Neural cell (in vitro differentiated cells): ENCODE data around the gene SERINC2. TPM values are rescaled to one million over a fixed set of nuclear protein-coding genes. Genes with fewer than 3 reads are reported as not detected.

Experiments used
- H2AFZ ChIP-seq: fragments of 200-600, 300-800 bp; sonication (generic), shearing (Covaris generic); 2 replicates; pipeline ENCODE4 v1.6.0; 2014; ENCODE audit warnings: low read depth, mild to moderate bottlenecking, antibody characterized with exemption, low read length, moderate library complexity
- H3F3A ChIP-seq: fragments of 200-600 bp; shearing (Covaris generic); 2 replicates; pipeline ENCODE4 v1.6.1; 2016; ENCODE audit warnings: mild to moderate bottlenecking, moderate library complexity, mixed read lengths, antibody characterized with exemption, low read length; ENCODE audit not compliant: insufficient read depth, poor library complexity, severe bottlenecking
- H3K27ac ChIP-seq: fragments of 200-600, 300-800 bp; sonication (generic), shearing (Covaris generic); 2 replicates; pipeline ENCODE4 v1.5.1; 2014; ENCODE audit warnings: mild to moderate bottlenecking, low read length, moderate library complexity
- H3K27me3 ChIP-seq: fragments of 300-800, 200-600 bp; sonication (generic), shearing (Covaris generic); 2 replicates; pipeline ENCODE4 v1.6.0; 2014; ENCODE audit warnings: mild to moderate bottlenecking, low read depth, low read length, moderate library complexity; ENCODE audit not compliant: insufficient read depth
- H3K36me3 ChIP-seq: fragments of 300-800, 200-600 bp; sonication (generic), shearing (Covaris generic); 2 replicates; pipeline ENCODE4 v1.5.1; 2014; ENCODE audit warnings: mild to moderate bottlenecking, antibody characterized with exemption, low read length, moderate library complexity; ENCODE audit not compliant: insufficient read depth
- H3K4me2 ChIP-seq: fragments of 300-800, 200-600 bp; sonication (generic), shearing (Covaris generic); 2 replicates; pipeline ENCODE4 v1.6.0; 2014; ENCODE audit warnings: mild to moderate bottlenecking, low read length
- H3K4me3 ChIP-seq: fragments of 300-800, 200-600 bp; sonication (generic), shearing (Covaris generic); 2 replicates; pipeline ENCODE4 v1.5.1; 2014; ENCODE audit warnings: mild to moderate bottlenecking, low read length, moderate library complexity
- H3K79me2 ChIP-seq: fragments of 200-600 bp; shearing (Covaris generic); replicated peaks from 2 replicates; pipeline ENCODE4 v1.6.0; 2014; ENCODE audit warnings: mild to moderate bottlenecking, low read length, moderate library complexity; ENCODE audit not compliant: insufficient read depth
- H3K9ac ChIP-seq: fragments of 300-800, 200-600 bp; sonication (generic), shearing (Covaris generic); 2 replicates; pipeline ENCODE4 v1.6.1; 2016; ENCODE audit warnings: mild to moderate bottlenecking, low read length, mixed read lengths
- H3K9me2 ChIP-seq: fragments of 200-600 bp; shearing (Covaris generic); 2 replicates; pipeline ENCODE4 v1.6.1; 2016; ENCODE audit warnings: mild to moderate bottlenecking, low read length, mixed read lengths; ENCODE audit not compliant: insufficient read depth
- H3K9me3 ChIP-seq: fragments of 200-600, 300-800 bp; sonication (generic), shearing (Covaris generic); 2 replicates; pipeline ENCODE4 v1.6.1; 2016; ENCODE audit warnings: mild to moderate bottlenecking, mixed run types, low read length, moderate library complexity, mixed read lengths
- H4K20me1 ChIP-seq: fragments of 200-600 bp; shearing (Covaris generic); 2 replicates; pipeline ENCODE4 v1.6.1; 2016; ENCODE audit warnings: mild to moderate bottlenecking, mixed run types; ENCODE audit not compliant: insufficient read depth
- EP300 ChIP-seq: fragments of 450-650 bp; conservative IDR thresholded peaks from 2 replicates; pipeline ENCODE4 v1.6.1; 2014; ENCODE audit warnings: antibody characterized with exemption, mild to moderate bottlenecking, moderate library complexity; ENCODE audit not compliant: poor library complexity, severe bottlenecking
- EZH2 ChIP-seq: fragments of 200-600, 300-800 bp; shearing (Covaris generic), sonication (generic); IDR thresholded peaks from 2 replicates; pipeline ENCODE4 v1.6.1; 2014; ENCODE audit warnings: antibody characterized with exemption, low read length, borderline replicate concordance, mild to moderate bottlenecking; ENCODE audit not compliant: insufficient read depth, poor library complexity, severe bottlenecking
- MXI1 ChIP-seq: fragments of 450-650 bp; conservative IDR thresholded peaks from 2 replicates; pipeline ENCODE4 v1.6.1; 2014; ENCODE audit warnings: antibody characterized with exemption, mild to moderate bottlenecking; ENCODE audit not compliant: poor library complexity, severe bottlenecking
- POLR2AphosphoS5 ChIP-seq: IDR thresholded peaks from 2 replicates; pipeline ENCODE4 v1.6.1; 2012
- RAD21 ChIP-seq: fragments of 450-650 bp; conservative IDR thresholded peaks from 2 replicates; pipeline ENCODE4 v1.6.1; 2014; ENCODE audit warnings: antibody characterized with exemption, mild to moderate bottlenecking, moderate library complexity
- SMC3 ChIP-seq: fragments of 450-650 bp; conservative IDR thresholded peaks from 2 replicates; pipeline ENCODE4 v1.6.1; 2014; ENCODE audit warnings: antibody characterized with exemption, mild to moderate bottlenecking, moderate library complexity; ENCODE audit not compliant: poor library complexity
- TAF1 ChIP-seq: IDR thresholded peaks from 2 replicates; pipeline ENCODE4 v1.6.1; 2012; ENCODE audit warnings: low read depth
- polyA plus RNA-seq: library from polyadenylated mRNA; depleted of rRNA; stranded (reverse); fragments of >200 nt; gene quantifications from 2 replicates; pipeline ENCODE4 v1.2.3, GENCODE V29; 2014
- TF ChIP-seq, protein P1 (sequence below): IDR thresholded peaks from 2 replicates; pipeline ENCODE4 v1.6.1; 2012; ENCODE audit warnings: borderline replicate concordance
- TF ChIP-seq, protein P2 (sequence below): fragments of 450-650 bp; IDR thresholded peaks from 2 replicates; pipeline ENCODE4 v1.5.1; 2014; ENCODE audit warnings: antibody characterized with exemption, mild to moderate bottlenecking, moderate library complexity; ENCODE audit not compliant: poor library complexity, severe bottlenecking

SERINC2 gene
- polyA plus RNA-seq, 1 donor from 2014 or later: 8.6 TPM

DNA sequence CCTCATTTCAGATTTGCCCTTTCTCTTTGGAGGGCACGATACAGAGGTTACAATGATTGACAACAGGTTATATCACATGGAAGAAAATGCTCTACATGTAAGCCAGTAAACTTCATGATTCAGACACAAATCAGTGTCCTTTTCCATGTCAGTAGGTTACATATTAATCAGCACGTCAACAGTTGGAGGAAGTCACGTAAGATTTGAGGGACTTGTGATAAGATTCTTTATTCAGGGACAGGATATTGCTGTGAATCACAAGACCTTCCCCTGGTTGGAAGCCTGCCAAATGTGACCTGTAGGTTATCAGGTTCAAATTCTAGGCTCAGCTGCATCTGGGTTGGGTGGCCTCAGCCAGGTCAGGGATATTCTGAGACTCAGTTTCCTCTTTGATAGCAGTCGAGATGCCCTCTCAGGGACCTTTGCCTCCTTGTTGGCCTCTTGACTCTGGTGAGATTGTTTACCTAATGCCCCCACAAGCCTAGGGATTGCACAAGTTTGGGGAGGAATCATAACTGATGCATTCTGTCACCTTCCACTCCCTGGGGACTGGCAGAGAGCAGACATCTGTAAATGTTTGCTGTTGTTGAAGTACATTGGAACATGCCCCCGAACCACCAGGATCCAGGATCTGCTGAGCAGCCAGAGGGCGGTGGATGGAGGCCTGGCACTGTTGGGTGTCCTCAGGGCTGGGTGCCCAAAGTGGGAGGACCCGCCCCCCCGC is 31.9 kb downstream of the SERINC2 start:
- TF ChIP-seq, protein P1, sequence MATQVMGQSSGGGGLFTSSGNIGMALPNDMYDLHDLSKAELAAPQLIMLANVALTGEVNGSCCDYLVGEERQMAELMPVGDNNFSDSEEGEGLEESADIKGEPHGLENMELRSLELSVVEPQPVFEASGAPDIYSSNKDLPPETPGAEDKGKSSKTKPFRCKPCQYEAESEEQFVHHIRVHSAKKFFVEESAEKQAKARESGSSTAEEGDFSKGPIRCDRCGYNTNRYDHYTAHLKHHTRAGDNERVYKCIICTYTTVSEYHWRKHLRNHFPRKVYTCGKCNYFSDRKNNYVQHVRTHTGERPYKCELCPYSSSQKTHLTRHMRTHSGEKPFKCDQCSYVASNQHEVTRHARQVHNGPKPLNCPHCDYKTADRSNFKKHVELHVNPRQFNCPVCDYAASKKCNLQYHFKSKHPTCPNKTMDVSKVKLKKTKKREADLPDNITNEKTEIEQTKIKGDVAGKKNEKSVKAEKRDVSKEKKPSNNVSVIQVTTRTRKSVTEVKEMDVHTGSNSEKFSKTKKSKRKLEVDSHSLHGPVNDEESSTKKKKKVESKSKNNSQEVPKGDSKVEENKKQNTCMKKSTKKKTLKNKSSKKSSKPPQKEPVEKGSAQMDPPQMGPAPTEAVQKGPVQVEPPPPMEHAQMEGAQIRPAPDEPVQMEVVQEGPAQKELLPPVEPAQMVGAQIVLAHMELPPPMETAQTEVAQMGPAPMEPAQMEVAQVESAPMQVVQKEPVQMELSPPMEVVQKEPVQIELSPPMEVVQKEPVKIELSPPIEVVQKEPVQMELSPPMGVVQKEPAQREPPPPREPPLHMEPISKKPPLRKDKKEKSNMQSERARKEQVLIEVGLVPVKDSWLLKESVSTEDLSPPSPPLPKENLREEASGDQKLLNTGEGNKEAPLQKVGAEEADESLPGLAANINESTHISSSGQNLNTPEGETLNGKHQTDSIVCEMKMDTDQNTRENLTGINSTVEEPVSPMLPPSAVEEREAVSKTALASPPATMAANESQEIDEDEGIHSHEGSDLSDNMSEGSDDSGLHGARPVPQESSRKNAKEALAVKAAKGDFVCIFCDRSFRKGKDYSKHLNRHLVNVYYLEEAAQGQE: no peak
- no peak for TF ChIP-seq POLR2AphosphoS5
- TF ChIP-seq MXI1: no peak
- TF ChIP-seq, protein P2, sequence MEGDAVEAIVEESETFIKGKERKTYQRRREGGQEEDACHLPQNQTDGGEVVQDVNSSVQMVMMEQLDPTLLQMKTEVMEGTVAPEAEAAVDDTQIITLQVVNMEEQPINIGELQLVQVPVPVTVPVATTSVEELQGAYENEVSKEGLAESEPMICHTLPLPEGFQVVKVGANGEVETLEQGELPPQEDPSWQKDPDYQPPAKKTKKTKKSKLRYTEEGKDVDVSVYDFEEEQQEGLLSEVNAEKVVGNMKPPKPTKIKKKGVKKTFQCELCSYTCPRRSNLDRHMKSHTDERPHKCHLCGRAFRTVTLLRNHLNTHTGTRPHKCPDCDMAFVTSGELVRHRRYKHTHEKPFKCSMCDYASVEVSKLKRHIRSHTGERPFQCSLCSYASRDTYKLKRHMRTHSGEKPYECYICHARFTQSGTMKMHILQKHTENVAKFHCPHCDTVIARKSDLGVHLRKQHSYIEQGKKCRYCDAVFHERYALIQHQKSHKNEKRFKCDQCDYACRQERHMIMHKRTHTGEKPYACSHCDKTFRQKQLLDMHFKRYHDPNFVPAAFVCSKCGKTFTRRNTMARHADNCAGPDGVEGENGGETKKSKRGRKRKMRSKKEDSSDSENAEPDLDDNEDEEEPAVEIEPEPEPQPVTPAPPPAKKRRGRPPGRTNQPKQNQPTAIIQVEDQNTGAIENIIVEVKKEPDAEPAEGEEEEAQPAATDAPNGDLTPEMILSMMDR: no peak
- no peak for TF ChIP-seq EZH2
- no peak for TF ChIP-seq RAD21
- no peak for TF ChIP-seq EP300
- TF ChIP-seq TAF1: no peak
- TF ChIP-seq SMC3: no peak
- Histone ChIP-seq H3K79me2 (no peaks in the 10 kb centered on the region), H3K9ac (no peak overlapping the region), H3F3A (no peaks in the 10 kb centered on the region), H3K9me2 (no peaks in the 10 kb centered on the region), H4K20me1 (no peaks in the 10 kb centered on the region), H3K27ac (no peak overlapping the region), H3K4me2 (no peak overlapping the region), H3K27me3 (no peaks in the 10 kb centered on the region), H3K9me3 (no peaks in the 10 kb centered on the region), H3K4me3 (no peak overlapping the region), H3K36me3 (no peaks in the 10 kb centered on the region), H2AFZ (no peak overlapping the region)

DNA sequence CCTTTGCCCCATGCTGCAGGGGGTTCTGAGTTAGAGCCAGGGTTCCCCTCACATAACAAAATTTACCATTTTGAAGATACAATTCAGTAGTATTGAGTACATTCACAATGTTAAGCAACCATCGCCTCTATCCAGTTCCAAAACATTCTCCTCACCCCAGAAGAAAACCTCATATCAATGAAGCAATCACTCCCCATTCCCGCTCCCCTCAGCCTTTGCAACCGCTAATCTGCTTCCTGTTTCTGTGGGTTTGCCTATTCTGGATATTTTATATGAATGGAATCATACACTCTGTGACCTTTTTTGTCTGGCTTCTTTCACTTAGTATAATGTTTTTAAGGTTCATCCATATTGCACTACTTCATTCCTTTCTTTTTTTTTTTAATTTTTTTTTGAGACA is 32.9 kb downstream of the SERINC2 start:
- no peak overlapping the region for H2AFZ ChIP-seq
- no peaks in the 10 kb centered on the region for H3K9me2 ChIP-seq
- H3K9ac ChIP-seq: no peak overlapping the region
- TF ChIP-seq, protein P2: no peak
- TF ChIP-seq RAD21: no peak
- TF ChIP-seq SMC3: no peak
- no peak for TF ChIP-seq POLR2AphosphoS5
- TF ChIP-seq TAF1: no peak
- TF ChIP-seq, protein P1: no peak
- TF ChIP-seq MXI1: no peak
- TF ChIP-seq EZH2: no peak
- TF ChIP-seq EP300: no peak
- no peaks in the 10 kb centered on the region for H3K9me3 ChIP-seq
- H3F3A ChIP-seq: no peaks in the 10 kb centered on the region
- H3K4me2 ChIP-seq: no peak overlapping the region
- H3K36me3 ChIP-seq: no peaks in the 10 kb centered on the region
- no peaks in the 10 kb centered on the region for H3K79me2 ChIP-seq
- no peak overlapping the region for H3K27ac ChIP-seq
- H4K20me1 ChIP-seq: no peaks in the 10 kb centered on the region
- H3K4me3 ChIP-seq: no peak overlapping the region
- H3K27me3 ChIP-seq: no peaks in the 10 kb centered on the region
